Activated CD4-positive, alpha-beta T cell treated with anti-CD3 and anti-CD28 coated beads for 24 hours (primary cell): ENCODE data around the gene RAD9B.
A peak's percentile ranks its signal among the peaks of the same experiment; 100 is the strongest.
"Not testable (repeated sequence)": the region's sequence is repeated elsewhere in the genome, so short reads cannot be mapped to it uniquely, and the experiment has no call there.

Experiments
- DNase-seq, 2 donors: peaks; one replicate each; pipeline ENCODE4 v3.0.0-alpha.2; 2020; ENCODE audit warnings: low read depth in 2 of 2

The RAD9B gene

GRCh38 chr12:110501752-110502738, at the start of gene RAD9B, which contains the start of gene VPS29:
RAD9B (plus strand) TSS chr12:110502331; CDS start chr12:110502338, 7 bp downstream.
VPS29 (minus strand) TSS chr12:110502111; CDS start chr12:110502051, 60 bp downstream.
- peak; percentile 96 to 97 for DNase-seq

- no peak for DNase-seq
Observed at GRCh38 chr12:110453569-110454296, 48.4 kb upstream of the RAD9B start.

GRCh38 chr12:110458756-110459155, 43.4 kb upstream of the RAD9B start:
- no peak for DNase-seq

DNA sequence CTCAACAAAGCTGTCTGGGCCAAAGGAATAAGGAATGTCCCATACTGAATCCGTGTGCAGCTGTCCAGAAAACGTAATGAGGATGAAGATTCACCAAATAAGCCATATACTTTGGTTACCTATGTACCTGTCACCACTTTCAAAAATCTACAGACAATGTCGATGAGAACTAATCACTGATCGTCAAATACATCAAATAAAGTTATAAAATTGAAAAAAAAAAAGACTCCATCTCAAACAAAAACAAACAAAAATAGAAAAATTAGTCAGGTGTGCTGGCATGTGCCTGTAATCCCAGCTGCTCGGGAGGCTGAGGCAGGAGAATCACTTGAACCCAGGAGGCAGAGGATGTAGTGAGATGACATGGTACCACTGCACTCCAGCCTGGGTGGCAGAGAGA, 40.9 kb upstream of the RAD9B start:
- DNase-seq = not testable (repeated sequence)

- no peak for DNase-seq
Observed at GRCh38 chr12:110465024-110465423, 37.1 kb upstream of the RAD9B start.

GRCh38 chr12:110465765-110466164, 36.4 kb upstream of the RAD9B start:
- not testable (repeated sequence) for DNase-seq

GRCh38 chr12:110466791-110467190, 35.3 kb upstream of the RAD9B start:
- DNase-seq = no peak

- DNase-seq = no peak
Observed at GRCh38 chr12:110467847-110468213, 34.3 kb upstream of the RAD9B start.

DNA sequence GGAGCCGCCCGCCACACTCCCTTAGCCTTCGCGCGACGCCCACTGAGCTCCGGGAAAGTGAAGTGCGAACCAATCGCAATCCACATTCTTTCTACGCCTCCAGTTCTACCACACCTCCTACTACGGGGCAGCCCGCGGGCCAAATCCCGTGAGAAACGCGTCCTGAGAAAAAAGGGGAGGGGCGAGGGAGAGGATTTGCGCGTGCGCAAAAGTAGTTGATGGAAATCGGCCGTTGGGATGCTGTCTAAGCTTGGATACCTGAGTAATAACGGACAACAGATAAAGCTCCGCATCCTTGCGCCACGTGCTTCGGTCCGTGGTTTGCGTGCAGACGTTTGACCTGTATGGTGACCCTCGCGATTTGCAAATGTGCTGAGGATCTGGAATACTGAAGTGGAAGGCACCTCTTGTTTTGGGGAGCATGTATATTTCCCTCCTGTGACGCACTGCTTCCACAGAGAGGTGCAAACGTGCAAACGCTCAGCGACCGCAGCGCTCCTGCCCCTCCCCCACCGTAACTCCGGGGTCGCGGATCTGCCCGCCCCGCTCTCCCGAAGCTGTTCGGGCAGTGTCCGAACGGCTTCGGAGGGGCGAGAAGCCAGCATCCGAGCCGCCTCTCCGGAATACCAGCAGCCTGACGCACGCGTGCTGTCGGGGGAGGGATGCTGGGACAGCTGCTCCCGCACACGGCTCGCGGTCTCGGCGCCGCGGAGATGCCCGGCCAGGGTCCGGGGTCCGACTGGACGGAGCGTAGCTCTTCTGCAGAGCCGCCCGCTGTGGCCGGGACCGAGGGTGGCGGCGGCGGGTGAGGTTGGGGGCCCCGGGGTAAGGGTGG, 33.7 kb upstream of the RAD9B start, which contains the start of the genes FAM216A and GPN3:
FAM216A (plus strand) TSS at position 632 of the 835 bp plus-strand sequence; CDS start at position 663, 31 bp downstream.
GPN3 (minus strand) TSS at position 44 of the 835 bp plus-strand sequence. CDS start 54 bp downstream, outside the sequence.
- peak; percentile 90 to 91 for DNase-seq

DNA sequence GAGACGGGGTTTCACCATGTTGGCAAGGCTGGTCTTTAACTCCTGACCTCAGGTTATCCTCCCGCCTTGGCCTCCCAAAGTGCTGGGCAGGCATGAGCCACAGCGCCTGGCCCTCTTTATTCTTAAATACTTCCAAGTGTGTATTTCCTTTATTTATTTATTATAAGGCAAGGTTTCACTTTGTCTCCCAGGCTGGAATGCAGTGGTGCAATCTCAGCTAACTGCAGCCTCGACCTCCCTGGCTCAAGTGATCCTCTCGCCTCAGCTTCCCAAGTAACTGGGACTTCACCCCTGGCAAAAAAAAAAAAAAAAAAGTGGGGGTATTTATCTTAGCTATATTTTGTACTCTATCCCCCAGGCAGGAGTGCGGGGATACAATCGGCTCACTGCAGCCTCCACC, 26.7 kb upstream of the RAD9B start:
- no peak for DNase-seq

DNA sequence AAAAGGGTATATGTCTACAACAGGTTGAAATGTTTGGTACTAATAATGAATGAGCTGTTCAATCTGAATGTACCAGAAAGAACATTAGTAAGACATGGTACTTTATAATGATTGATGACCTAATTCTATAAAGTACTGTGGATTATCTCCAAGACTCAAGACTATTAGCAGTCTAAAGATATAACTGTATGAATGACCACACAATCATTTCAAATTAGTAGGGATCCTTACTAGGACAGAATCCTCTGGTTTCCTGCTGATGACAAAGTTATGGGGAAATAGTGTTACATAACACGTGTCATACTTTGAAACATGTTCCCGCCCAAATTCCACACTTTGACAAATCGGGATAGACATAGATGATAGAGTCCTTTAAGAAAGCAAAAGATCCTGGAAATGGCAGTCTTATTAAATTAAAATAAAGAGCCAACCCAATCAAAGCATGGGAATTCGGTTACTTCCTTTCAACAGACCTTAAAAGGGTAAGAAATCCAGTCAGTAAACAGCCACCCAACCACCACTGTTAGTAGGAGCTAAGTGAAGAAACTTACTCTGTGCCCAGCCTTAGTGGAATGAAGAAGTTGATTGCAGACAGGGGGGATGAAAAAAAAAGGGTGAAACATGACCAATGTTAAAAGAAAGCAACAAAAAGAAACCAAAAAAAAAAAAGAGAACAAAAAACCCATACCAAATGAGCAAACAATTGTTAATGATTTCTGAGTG, 3.0 kb upstream of the RAD9B start:
- DNase-seq = no peak

GRCh38 chr12:110501399-110501751, 756 bp upstream of the RAD9B start:
- DNase-seq = peak in 1 of 2 donors; percentile 6

DNA sequence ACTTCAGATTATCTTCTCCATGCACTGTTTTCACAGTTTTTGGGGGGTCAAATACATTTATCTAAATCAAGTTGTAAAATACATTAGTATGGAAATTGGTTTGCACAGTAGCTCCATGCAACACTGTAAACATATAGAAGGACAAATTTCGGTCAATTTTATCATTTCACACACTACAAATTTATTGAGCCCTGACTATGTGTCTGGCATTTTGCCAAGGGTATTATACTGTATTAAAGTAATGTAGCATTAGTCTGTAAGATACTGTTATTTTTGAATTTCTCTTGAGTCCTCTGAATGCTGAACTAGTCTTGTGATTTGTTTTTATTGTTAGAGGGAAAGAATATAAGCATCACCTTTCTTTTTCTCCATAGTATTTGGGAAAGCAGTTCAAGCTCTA, 1.3 kb downstream of the RAD9B start:
- DNase-seq = no peak

DNA sequence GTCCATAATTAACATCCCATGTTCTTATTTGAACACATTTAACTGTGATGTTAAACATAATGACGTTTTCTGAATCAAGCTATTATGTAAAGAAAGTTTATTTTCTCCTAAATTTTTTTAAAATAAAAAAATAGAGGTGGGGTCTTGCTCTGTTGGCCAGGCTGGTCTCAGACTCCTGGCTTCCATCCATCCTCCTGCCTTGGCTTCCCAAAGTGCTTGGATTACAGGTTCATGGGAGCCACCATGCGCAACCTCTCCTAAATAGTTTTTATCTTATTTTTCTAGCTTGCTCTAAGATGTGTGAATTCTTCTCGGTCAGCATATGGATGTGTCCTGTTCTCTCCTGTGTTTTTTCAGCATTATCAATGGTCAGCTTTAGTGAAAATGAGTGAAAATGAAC, 3.2 kb downstream of the RAD9B start:
- no peak for DNase-seq

DNA sequence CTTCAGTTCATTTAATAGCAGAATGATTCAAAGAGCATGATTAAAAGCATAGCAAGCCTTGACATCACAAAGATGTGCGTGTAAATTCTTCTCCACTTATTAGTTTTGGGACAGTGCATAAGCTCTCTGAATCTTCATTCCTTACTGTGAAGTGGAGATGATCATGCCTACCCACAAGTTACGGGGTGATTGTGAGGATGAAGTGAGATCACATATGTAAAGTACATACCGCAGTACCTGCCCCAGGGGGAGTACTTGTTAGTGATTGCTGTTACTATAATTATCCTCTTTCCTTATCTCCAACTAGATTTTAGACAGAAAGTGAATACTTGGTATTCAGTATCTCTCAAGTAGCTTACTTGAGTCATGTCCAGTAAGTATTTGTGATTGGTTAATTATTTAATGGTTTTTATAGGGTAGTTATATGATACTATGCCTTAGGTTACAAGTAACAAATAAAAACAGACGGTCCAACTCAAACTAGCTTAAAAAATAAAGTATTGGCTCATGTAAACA, 6.0 kb downstream of the RAD9B start:
- no peak for DNase-seq

DNA sequence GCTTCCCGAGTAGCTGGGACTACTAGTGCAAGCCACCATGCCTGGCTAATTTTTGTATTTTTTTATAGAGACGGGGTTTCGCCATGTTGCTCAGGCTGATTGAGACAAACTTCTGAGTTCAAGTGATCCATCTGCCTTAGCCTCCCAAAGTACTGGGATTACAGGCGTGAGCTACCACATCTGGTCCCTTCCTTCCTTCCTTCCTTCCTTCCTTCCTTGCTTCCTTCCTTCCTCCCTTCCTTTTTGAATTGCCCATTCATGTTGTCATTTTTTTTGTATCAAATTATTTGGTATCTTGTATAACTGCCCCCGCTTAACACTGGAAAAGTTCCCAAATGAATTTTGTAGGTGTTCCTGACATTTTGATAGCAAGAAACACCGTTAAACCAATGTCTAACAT, 11.7 kb downstream of the RAD9B start:
- DNase-seq = no peak

DNA sequence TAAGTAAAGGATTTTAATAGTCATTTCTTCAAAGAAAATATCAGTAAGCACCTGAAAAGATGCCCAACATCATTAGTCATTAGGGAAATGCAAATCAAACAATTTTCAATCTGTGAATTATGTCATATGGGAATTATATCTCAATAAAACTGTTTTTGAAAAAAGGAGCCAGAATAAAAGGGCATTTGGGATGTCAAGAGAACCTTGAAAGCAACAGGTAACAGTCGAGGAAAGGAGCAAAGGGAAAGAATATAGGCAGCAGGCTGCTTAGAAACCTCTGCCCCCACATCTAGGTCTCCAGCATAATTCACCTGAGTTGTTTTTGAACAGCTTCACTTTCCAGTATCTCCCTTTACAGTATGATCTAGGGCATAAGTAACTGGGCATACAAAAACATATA, 12.2 kb downstream of the RAD9B start:
- DNase-seq = no peak

GRCh38 chr12:110516995-110517394, 14.9 kb downstream of the RAD9B start:
- no peak for DNase-seq

DNA sequence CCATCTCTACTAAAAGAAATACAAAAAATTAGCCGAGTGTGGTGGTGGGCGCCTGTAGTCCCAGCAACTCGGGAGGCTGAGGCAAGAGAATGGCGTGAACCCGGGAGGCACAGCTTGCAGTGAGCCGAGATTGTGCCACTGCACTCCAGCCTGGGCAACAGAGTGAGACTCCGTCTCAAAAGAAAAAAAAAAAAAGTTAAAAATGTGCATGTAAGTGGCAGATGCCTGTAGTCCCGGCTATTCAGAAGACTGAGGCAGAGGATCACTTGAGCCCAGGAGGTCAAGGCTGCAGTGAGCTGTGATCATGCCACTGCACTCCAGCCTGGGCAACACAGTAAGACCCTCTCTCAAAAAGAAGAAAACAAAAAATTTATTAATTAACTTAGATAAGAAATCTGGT, 15.9 kb downstream of the RAD9B start:
- not testable (repeated sequence) for DNase-seq

GRCh38 chr12:110520876-110521712, 19.0 kb downstream of the RAD9B start:
- DNase-seq = peak in 1 of 2 donors; percentile 7
